ENCODE results near the gene AQP12B.

AQP12B gene

DNA sequence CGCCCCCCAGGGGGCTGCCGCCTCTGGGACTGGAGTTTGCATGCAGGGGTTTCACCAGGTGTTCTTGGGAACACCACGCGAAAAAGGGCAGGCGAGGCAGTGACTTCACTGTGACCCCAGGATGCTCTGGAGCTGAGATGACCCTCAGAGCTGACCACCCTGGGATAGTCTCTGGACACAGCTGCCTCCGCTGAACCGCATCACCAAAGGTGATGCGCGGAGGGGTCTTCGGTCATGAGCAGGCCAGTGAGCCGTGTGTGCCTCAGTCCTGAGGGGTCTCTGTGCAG is 39.9 kb downstream of the AQP12B start:
- no peak for DNase-seq (ENCODE audit: low read depth)
- H3K4me3 ChIP-seq (ENCODE audit: low read depth, low read length): no peak overlapping the region
- TF ChIP-seq, protein P1, sequence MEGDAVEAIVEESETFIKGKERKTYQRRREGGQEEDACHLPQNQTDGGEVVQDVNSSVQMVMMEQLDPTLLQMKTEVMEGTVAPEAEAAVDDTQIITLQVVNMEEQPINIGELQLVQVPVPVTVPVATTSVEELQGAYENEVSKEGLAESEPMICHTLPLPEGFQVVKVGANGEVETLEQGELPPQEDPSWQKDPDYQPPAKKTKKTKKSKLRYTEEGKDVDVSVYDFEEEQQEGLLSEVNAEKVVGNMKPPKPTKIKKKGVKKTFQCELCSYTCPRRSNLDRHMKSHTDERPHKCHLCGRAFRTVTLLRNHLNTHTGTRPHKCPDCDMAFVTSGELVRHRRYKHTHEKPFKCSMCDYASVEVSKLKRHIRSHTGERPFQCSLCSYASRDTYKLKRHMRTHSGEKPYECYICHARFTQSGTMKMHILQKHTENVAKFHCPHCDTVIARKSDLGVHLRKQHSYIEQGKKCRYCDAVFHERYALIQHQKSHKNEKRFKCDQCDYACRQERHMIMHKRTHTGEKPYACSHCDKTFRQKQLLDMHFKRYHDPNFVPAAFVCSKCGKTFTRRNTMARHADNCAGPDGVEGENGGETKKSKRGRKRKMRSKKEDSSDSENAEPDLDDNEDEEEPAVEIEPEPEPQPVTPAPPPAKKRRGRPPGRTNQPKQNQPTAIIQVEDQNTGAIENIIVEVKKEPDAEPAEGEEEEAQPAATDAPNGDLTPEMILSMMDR (IDR thresholded peaks at IDR 0.05; ENCODE audit: low read depth, low read length): no peak
- TF ChIP-seq POLR2A (IDR thresholded peaks at IDR 0.05; ENCODE audit: extremely low read depth, insufficient read length) (no peak), MYC (IDR thresholded peaks at IDR 0.05; ENCODE audit: low read depth, low read length) (no peak), MAX (IDR thresholded peaks at IDR 0.05; ENCODE audit: low read depth, low read length) (no peak)

- DNase-seq (ENCODE audit: low read depth): no peak
- TF ChIP-seq MYC (IDR thresholded peaks at IDR 0.05; ENCODE audit: low read depth, low read length) (no peak), MAX (IDR thresholded peaks at IDR 0.05; ENCODE audit: low read depth, low read length) (no peak), POLR2A (IDR thresholded peaks at IDR 0.05; ENCODE audit: extremely low read depth, insufficient read length) (no peak)
- TF ChIP-seq, protein P1 (IDR thresholded peaks at IDR 0.05; ENCODE audit: low read depth, low read length): no peak
- H3K4me3 ChIP-seq (ENCODE audit: low read depth, low read length): no peak overlapping the region
These were observed 40.5 kb downstream of the AQP12B start for GRCh38 chr2:240642061-240642805.

DNA sequence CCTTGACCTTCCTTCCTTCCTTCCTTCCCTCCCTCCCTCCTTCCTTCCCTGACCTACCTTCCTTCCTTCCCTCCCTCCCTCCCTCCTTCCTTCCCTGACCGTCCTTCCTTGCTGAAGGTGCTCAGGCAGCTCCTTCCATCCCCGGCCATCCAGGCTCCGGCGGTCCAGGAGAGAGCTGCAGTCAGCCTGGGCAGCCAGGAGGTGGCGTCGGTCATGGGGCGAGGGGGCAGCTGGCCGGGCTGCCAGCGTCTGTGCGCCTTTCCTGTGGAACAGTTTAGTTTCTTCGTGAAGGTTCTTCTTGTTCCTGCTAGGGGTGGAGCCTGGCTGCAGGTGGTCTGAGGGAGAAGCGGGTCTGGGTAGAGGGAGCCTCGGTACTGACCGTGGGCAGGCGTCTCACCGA is 41.7 kb downstream of the AQP12B start:
- TF ChIP-seq, protein P1 (IDR thresholded peaks at IDR 0.05; ENCODE audit: low read depth, low read length): peak; percentile 60
- TF ChIP-seq MAX (IDR thresholded peaks at IDR 0.05; ENCODE audit: low read depth, low read length): no peak
- peak; percentile 52 for DNase-seq (ENCODE audit: low read depth)
- no peak overlapping the region for H3K4me3 ChIP-seq (ENCODE audit: low read depth, low read length)

DNA sequence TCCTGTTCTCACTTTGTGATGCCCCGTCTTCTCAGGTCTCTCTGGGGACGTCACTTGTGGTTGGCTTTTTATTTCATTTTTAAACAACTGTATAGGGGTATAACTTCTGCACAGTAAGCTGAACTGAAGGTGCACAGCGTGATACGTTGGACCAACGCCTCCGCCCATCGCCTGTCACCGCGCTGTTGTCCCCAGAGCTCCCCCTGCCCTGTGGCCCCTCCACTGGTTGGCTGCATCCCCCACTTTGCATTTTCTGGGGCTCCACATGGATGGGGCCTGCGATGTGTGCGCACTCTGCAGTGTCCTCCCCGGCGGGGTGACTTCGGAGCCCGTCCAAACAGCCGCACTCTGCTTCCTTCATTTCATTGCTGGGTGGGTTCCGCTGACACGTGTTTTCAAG is 43.1 kb downstream of the AQP12B start:
- TF ChIP-seq POLR2A (IDR thresholded peaks at IDR 0.05; ENCODE audit: extremely low read depth, insufficient read length) (no peak), MYC (IDR thresholded peaks at IDR 0.05; ENCODE audit: low read depth, low read length) (no peak), MAX (IDR thresholded peaks at IDR 0.05; ENCODE audit: low read depth, low read length) (no peak)
- TF ChIP-seq, protein P1 (IDR thresholded peaks at IDR 0.05; ENCODE audit: low read depth, low read length): no peak
- no peak overlapping the region for H3K4me3 ChIP-seq (ENCODE audit: low read depth, low read length)
- DNase-seq (ENCODE audit: low read depth): no peak

GRCh38 chr2:240638512-240639160 is 44.0 kb downstream of the AQP12B start:
- DNase-seq (ENCODE audit: low read depth): no peak
- TF ChIP-seq POLR2A (IDR thresholded peaks at IDR 0.05; ENCODE audit: extremely low read depth, insufficient read length) (no peak), MYC (IDR thresholded peaks at IDR 0.05; ENCODE audit: low read depth, low read length) (no peak)
- TF ChIP-seq, protein P1 (IDR thresholded peaks at IDR 0.05; ENCODE audit: low read depth, low read length): no peak
- H3K4me3 ChIP-seq (ENCODE audit: low read depth, low read length): no peak overlapping the region

All from NB4 (cell line).